22Rv1 (cell line): ENCODE data around the gene TMSB4X.

ENCODE experiments used
- ZFX ChIP-seq: fragments of 450-650 bp; IDR thresholded peaks from 2 replicates; pipeline ENCODE4 v1.6.1; 2017; ENCODE audit warnings: antibody characterized with exemption, borderline replicate concordance
- TF ChIP-seq, protein P1 (sequence below): fragments of 450-650 bp; IDR thresholded peaks from 2 replicates; pipeline ENCODE4 v1.5.1; 2017; ENCODE audit warnings: mild to moderate bottlenecking

- TF ChIP-seq, protein P1, sequence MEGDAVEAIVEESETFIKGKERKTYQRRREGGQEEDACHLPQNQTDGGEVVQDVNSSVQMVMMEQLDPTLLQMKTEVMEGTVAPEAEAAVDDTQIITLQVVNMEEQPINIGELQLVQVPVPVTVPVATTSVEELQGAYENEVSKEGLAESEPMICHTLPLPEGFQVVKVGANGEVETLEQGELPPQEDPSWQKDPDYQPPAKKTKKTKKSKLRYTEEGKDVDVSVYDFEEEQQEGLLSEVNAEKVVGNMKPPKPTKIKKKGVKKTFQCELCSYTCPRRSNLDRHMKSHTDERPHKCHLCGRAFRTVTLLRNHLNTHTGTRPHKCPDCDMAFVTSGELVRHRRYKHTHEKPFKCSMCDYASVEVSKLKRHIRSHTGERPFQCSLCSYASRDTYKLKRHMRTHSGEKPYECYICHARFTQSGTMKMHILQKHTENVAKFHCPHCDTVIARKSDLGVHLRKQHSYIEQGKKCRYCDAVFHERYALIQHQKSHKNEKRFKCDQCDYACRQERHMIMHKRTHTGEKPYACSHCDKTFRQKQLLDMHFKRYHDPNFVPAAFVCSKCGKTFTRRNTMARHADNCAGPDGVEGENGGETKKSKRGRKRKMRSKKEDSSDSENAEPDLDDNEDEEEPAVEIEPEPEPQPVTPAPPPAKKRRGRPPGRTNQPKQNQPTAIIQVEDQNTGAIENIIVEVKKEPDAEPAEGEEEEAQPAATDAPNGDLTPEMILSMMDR = no peak
- no peak for TF ChIP-seq ZFX
These were observed 9.6 kb upstream of the TMSB4X start for GRCh38 chrX:12965131-12965940.
